GM21381 (cell line): Measurements from ENCODE around the gene OR2T33.
"Not testable (repeated sequence)": the region's sequence is repeated elsewhere in the genome, so short reads cannot be mapped to it uniquely, and the experiment has no call there.

ENCODE experiments used
- ATAC-seq: cut with Tn5 transposase; IDR thresholded peaks from one replicate; pipeline ENCODE4 v1.9.1; 2021; ENCODE audit warnings: mild to moderate bottlenecking, moderate library complexity; ENCODE audit not compliant: unreplicated experiment

OR2T33 gene, protein sequence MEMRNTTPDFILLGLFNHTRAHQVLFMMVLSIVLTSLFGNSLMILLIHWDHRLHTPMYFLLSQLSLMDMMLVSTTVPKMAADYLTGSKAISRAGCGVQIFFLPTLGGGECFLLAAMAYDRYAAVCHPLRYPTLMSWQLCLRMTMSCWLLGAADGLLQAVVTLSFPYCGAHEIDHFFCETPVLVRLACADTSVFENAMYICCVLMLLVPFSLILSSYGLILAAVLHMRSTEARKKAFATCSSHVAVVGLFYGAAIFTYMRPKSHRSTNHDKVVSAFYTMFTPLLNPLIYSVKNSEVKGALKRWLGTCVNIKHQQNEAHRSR

DNA sequence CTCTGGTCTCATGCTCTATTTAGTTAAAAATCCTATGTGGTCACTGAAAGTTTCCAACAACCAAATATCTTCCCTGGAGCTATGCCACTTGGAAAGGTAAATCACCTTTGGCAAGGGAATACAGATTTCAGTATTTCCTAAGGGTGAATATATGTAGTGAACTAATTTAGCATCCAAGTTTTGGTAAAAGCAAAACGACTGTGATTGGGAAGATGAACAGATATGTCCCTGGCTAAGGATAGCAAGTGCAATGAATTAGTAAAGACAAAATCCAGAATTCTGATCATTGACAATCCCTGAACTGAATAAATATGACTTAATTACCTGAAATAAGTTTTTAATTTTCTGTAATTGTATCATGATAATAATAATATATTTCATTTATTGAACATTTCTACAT, at the start of gene OR2T33:
Gene OR2T33 (minus strand): TSS at position 101 of the 400 bp plus-strand sequence. CDS start 4,162 bp downstream, outside the sequence.
- no peak for ATAC-seq

- no peak for ATAC-seq
These were observed 46.7 kb upstream of the OR2T33 start, which contains the start of gene OR2M7 for GRCh38 chr1:248324468-248324867. Gene OR2M7, minus strand, starts transcription at chr1:248324568. Its CDS starts 0 bp downstream, at chr1:248324568.

DNA sequence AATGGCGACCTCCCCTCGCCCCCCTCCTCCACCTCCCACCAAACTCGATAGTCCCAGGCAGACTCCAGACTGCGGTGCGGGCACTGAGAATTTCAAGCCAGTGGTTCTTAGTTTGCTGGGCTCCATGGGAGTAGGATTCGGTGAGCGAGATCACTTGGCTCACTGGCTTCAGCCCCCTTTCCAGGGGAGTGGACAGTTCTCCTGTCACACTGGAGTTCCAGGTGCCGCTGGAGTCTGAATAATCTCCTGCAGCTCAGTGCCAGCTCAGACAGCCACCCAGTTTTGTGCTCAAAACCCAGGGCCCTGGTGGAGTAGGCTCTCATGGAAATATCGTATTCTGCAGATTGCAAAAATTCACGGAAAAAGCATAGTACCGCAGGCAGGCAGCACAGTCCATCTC, 39.0 kb upstream of the OR2T33 start:
- ATAC-seq: no peak

DNA sequence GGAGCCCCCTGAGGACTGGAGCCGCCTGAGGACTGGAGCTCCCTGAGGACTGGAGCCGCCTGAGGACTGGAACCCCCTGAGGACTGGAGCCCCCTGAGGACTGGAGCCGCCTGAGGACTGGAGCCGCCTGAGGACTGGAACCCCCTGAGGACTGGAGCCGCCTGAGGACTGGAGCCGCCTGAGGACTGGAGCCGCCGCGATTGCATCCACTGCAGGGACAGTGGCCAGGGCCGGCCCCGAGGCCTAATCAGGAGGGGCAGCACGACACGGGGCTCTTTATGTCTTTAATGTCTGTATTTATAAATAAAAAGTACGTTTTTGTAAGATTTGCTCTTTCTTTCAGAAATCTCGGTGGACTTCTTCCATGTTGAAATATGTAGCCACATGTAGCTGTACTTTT, 29.0 kb upstream of the OR2T33 start:
- ATAC-seq: not testable (repeated sequence)

GRCh38 chr1:248306103-248306502, 28.3 kb upstream of the OR2T33 start:
- no peak for ATAC-seq

- ATAC-seq: not testable (repeated sequence)
These were observed 27.9 kb upstream of the OR2T33 start for GRCh38 chr1:248305672-248306071.

- ATAC-seq: no peak
These were observed 25.5 kb upstream of the OR2T33 start, which contains the start of gene OR2T12 for GRCh38 chr1:248303324-248303723. Gene OR2T12, minus strand, starts transcription at chr1:248303424. Its CDS starts 7,846 bp downstream, at chr1:248295578.

DNA sequence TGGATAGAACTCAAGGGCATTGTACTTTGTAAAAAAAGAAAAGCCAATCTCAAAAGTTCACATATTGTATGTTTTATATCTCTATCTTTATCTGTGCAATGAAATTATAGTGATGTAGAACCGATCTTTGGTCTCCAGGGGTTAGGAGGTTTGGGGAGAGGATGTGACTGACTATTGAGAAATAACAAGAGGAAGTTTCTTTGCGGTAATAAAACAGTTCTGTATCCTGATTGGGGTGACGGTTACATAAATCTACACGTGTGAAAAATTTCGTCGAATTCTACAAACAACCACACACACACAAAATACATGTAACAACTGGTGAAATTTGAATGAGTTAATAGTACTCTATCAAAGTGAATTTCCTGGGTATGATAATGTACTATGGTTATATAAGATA, 10.6 kb upstream of the OR2T33 start:
- no peak for ATAC-seq

- ATAC-seq: not testable (repeated sequence)
These were observed 4.6 kb downstream of the OR2T33 start for GRCh38 chr1:248273225-248273624.

- no peak for ATAC-seq
These were observed 9.6 kb downstream of the OR2T33 start for GRCh38 chr1:248268178-248268577.

GRCh38 chr1:248259309-248259708, 18.5 kb downstream of the OR2T33 start:
- not testable (repeated sequence) for ATAC-seq

- ATAC-seq: peak; percentile 90
These were observed 34.6 kb downstream of the OR2T33 start for GRCh38 chr1:248243204-248243603.

DNA sequence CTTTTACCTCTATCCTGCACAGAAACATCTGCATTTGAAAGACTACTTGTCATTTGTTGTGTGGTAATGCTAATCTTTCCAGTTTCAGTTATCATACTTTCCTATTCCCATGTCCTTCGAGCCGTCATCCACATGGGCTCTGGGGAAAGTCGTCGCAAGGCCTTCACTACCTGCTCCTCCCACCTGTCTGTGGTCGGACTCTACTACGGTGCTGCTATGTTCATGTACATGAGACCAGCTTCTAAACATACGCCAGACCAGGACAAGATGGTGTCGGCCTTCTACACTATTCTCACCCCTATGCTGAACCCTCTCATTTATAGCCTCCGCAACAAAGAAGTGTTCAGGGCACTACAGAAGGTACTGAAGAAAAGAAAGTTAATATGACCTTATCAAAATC, 38.3 kb downstream of the OR2T33 start:
- ATAC-seq: no peak

DNA sequence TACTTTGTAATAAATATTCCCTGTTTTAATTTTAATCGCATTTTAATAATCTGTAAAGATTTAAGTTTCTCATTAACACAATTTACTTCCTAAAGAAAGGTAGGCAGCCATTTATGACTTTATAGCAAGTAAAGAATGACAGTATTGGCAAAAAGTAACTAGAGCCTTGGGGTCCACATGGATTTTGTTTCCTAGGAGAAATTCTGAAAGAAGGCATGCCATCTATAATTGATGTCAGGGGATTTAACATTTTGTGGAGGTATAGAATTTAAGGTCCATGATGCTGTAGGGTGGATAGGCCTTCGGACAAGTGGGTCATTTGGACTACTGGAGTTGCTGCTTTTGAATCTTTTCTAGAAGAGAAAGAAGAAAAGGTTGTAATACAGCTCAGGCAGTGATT, 46.7 kb downstream of the OR2T33 start, which contains the start of gene OR2M4:
Gene OR2M4 (plus strand): TSS at position 301 of the 400 bp plus-strand sequence. CDS start 7,512 bp downstream, outside the sequence.
- ATAC-seq: no peak

DNA sequence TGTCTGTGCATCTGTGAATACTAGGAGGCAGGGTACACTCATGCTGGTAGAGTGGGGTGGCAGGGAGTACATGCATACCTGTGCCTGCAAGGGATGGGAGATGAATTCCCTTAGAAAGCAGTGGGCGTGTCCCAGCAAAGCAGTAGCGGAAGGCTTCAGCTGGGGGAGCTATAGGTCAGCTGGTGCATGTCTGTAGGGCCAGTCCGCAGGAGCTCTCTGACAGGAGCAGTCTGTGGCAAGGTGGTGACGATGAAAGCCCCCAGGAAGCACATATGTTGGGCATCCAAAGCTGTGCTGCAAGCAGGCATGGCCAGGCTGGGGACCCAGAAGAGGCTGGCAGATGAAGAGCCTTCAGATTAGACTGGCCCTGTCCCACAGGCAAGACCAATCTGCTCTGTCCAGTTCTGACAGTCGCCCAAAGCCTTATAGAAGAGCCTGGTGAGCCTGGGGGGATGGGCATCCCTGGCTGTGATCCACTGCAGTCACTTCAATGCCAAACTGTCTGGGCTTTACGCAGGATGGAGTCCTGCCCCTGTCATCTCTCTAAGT, 48.3 kb downstream of the OR2T33 start:
- ATAC-seq: no peak

DNA sequence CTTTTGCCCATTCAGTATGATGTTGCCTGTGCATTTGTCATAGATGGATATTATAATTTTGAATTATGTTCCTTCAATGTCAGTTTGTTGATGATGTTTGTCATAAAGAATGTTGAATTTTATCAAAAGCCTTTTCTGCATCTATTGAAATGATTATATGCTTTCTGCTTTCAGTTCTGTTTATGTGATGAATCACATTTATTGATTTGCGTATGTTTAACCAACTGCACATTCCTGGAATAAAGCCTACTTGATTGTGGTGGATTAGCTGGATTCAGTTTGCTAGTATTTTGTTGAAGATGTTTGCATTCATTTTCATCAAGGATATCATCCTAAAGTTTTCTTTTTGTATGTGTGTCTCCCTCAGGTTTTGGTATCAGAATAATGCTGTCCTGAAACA, 52.2 kb downstream of the OR2T33 start:
- ATAC-seq: no peak
